Measurements from ENCODE around the gene SPIN1. TPM values are rescaled to one million over a fixed set of nuclear protein-coding genes. Genes with fewer than 3 reads are reported as not detected.

Gene SPIN1
- total RNA-seq, 2 donors from 2014 or later = 81.2 to 145 TPM

GRCh38 chr9:88421348-88421747 is 33.1 kb downstream of the SPIN1 start:
- Histone ChIP-seq H3K27me3 (replicated peaks; ENCODE audit: insufficient read depth) (no peaks in the 10 kb centered on the region), H3K36me3 (peaks cover 3% of the 10 kb centered on the region), H3K27ac (no peak overlapping the region), H3K4me1 (ENCODE audit: control insufficient read depth in 1 of 2, low read depth in 2 of 2) (peaks cover 5 to 8% of the 10 kb centered on the region in 2 donors), H3K4me3 (no peak overlapping the region), H3K9me3 (peaks cover 20% of the 10 kb centered on the region)
- TF ChIP-seq CTCF (IDR thresholded peaks at IDR 0.05) = no peak
- ATAC-seq (ENCODE audit: insufficient number of reproducible peaks, low FRiP score, low read depth) (no peak), DNase-seq (ENCODE audit: low spot score) (no peak)

- Histone ChIP-seq H3K4me1 (ENCODE audit: control insufficient read depth in 1 of 2, low read depth in 2 of 2) (peaks cover 5 to 22% of the 10 kb centered on the region in 2 donors), H3K27ac (no peak overlapping the region), H3K36me3 (peaks cover 5% of the 10 kb centered on the region), H3K27me3 (replicated peaks; ENCODE audit: insufficient read depth) (no peaks in the 10 kb centered on the region), H3K4me3 (no peak overlapping the region), H3K9me3 (no peaks in the 10 kb centered on the region)
- ATAC-seq (ENCODE audit: insufficient number of reproducible peaks, low FRiP score, low read depth) (no peak), DNase-seq (ENCODE audit: low spot score) (no peak)
- TF ChIP-seq CTCF (IDR thresholded peaks at IDR 0.05) = no peak
Observed at GRCh38 chr9:88425538-88425950, 37.3 kb downstream of the SPIN1 start.

GRCh38 chr9:88426651-88427050 is 38.4 kb downstream of the SPIN1 start:
- no peak for TF ChIP-seq CTCF (IDR thresholded peaks at IDR 0.05)
- ATAC-seq (ENCODE audit: insufficient number of reproducible peaks, low FRiP score, low read depth) (no peak), DNase-seq (ENCODE audit: low spot score) (no peak)
- H3K27ac ChIP-seq = no peak overlapping the region
- no peak overlapping the region for H3K4me3 ChIP-seq
- H3K36me3 ChIP-seq = peaks cover 5% of the 10 kb centered on the region
- H3K4me1 ChIP-seq (ENCODE audit: control insufficient read depth in 1 of 2, low read depth in 2 of 2) = peaks cover 5 to 22% of the 10 kb centered on the region in 2 donors
- H3K27me3 ChIP-seq (replicated peaks; ENCODE audit: insufficient read depth) = no peaks in the 10 kb centered on the region
- no peaks in the 10 kb centered on the region for H3K9me3 ChIP-seq

GRCh38 chr9:88429595-88430430 is 41.6 kb downstream of the SPIN1 start:
- Histone ChIP-seq H3K9me3 (no peaks in the 10 kb centered on the region), H3K27me3 (replicated peaks; ENCODE audit: insufficient read depth) (no peaks in the 10 kb centered on the region), H3K4me1 (ENCODE audit: control insufficient read depth in 1 of 2, low read depth in 2 of 2) (peaks cover 5 to 22% of the 10 kb centered on the region in 2 donors), H3K4me3 (no peak overlapping the region), H3K27ac (no peak overlapping the region), H3K36me3 (peaks cover 11% of the 10 kb centered on the region)
- ATAC-seq (ENCODE audit: insufficient number of reproducible peaks, low FRiP score, low read depth) = no peak
- no peak for DNase-seq (ENCODE audit: low spot score)
- no peak for TF ChIP-seq CTCF (IDR thresholded peaks at IDR 0.05)

GRCh38 chr9:88433583-88434255 is 45.5 kb downstream of the SPIN1 start:
- Histone ChIP-seq H3K27ac (no peak overlapping the region), H3K4me3 (no peak overlapping the region), H3K4me1 (ENCODE audit: control insufficient read depth in 1 of 2, low read depth in 2 of 2) (peaks cover 0 to 7% of the 10 kb centered on the region in 2 donors), H3K9me3 (no peaks in the 10 kb centered on the region), H3K36me3 (peaks cover 10% of the 10 kb centered on the region), H3K27me3 (replicated peaks; ENCODE audit: insufficient read depth) (no peaks in the 10 kb centered on the region)
- ATAC-seq (ENCODE audit: insufficient number of reproducible peaks, low FRiP score, low read depth) (no peak), DNase-seq (ENCODE audit: low spot score) (no peak)
- TF ChIP-seq CTCF (IDR thresholded peaks at IDR 0.05) = no peak
